HepG2 (cell line): ENCODE results near the gene TCF7L2. TPM values are rescaled to one million over a fixed set of nuclear protein-coding genes. Genes with fewer than 3 reads are reported as not detected.

ENCODE experiments used
- ATAC-seq: fragments of 200-7000 bp; cut with Tn5 transposase; 3 replicates; pipeline ENCODE4 v1.9.1; 2020; ENCODE audit warnings: mild to moderate bottlenecking, moderate library complexity
- BruUV-seq: library from RNA; stranded (reverse); fragments of 400-500 nt; replicated peaks from 2 replicates; lab custom pipeline; 2021; lab: Mats Ljungman, UMichigan
- CTCF ChIA-PET: fragments of 300-600 bp; formaldehyde crosslinking; extraction: SDS; loops from one replicate; lab custom pipeline; 2021; ENCODE audit warnings: low total read pairs, inconsistent platforms, low intra/inter-chr PET ratio; lab: Yijun Ruan, JAX
- POLR2A ChIA-PET: fragments of 350-600 bp; sonication (Branson Sonifier 250); formaldehyde crosslinking; loops from one replicate; lab custom pipeline; 2020; ENCODE audit warnings: antibody characterized with exemption, inconsistent platforms; lab: Yijun Ruan, JAX
- DNase-seq: peaks from one replicate; pipeline ENCODE4 v3.0.0-alpha.2; 2015; ENCODE audit warnings: low spot score
- FAIRE-seq: peaks from 3 replicates; lab custom pipeline; 2011; peaks lifted over from hg19 to GRCh38; lab: Jason Lieb, UNC
- H2AFZ ChIP-seq: one replicate; pipeline ENCODE4 v1.6.1; 2011; ENCODE audit warnings: low read length, inconsistent platforms
- H3K27ac ChIP-seq: fragments of 300-600 bp; 3 replicates; pipeline ENCODE4 v1.8.0; 2011; ENCODE audit warnings: mixed run types, mild to moderate bottlenecking, mixed read lengths, low read length, inconsistent platforms; ENCODE audit not compliant: insufficient read depth; ENCODE audit errors: extremely low read length
- H3K27me3 ChIP-seq, 2 experiments: fragments of 200-600 bp in 1 of 2; 2 replicates in 1 of 2; 3 replicates in 1 of 2; pipeline versions ENCODE4 v1.6.0 to v1.8.0; 2011; ENCODE audit warnings: low read length in 2 of 2, mild to moderate bottlenecking in 2 of 2, moderate library complexity in 2 of 2, inconsistent platforms in 1 of 2; ENCODE audit not compliant: insufficient read depth in 2 of 2, control insufficient read depth in 1 of 2
- H3K36me3 ChIP-seq, 2 experiments: fragments of 200-600 bp in 1 of 2; replicated peaks in 1 of 2; 2 replicates in 1 of 2; 3 replicates in 1 of 2; pipeline versions ENCODE4 v1.5.1 to v1.8.0; 2011; ENCODE audit warnings: low read length in 2 of 2, inconsistent platforms in 1 of 2; ENCODE audit not compliant: insufficient read depth in 2 of 2, control insufficient read depth in 1 of 2
- H3K4me1 ChIP-seq: 2 replicates; pipeline ENCODE4 v1.5.1; 2012; ENCODE audit warnings: low read length, inconsistent platforms; ENCODE audit not compliant: insufficient read depth
- H3K4me2 ChIP-seq: 2 replicates; pipeline ENCODE4 v1.6.0; 2011; ENCODE audit warnings: low read depth, low read length, inconsistent platforms
- H3K4me3 ChIP-seq, 3 experiments: fragments of 200-600 bp in 1 of 3; sonication (generic), shearing (Covaris generic) in 1 of 3; replicated peaks in 1 of 3; 2 replicates each; pipeline ENCODE4 v1.5.1; 2011 to 2016; ENCODE audit warnings: low read length in 3 of 3, inconsistent platforms in 2 of 3, low read depth in 2 of 3, mild to moderate bottlenecking in 2 of 3, control low read depth in 1 of 3, mixed read lengths in 1 of 3; ENCODE audit not compliant: insufficient read depth in 1 of 3
- H3K79me2 ChIP-seq: one replicate; pipeline ENCODE4 v1.6.1; 2011; ENCODE audit warnings: low read length, inconsistent platforms; ENCODE audit not compliant: insufficient read depth
- H3K9ac ChIP-seq: 2 replicates; pipeline ENCODE4 v1.6.0; 2011; ENCODE audit warnings: mild to moderate bottlenecking, low read depth, low read length, inconsistent platforms; ENCODE audit not compliant: insufficient read depth
- H3K9me3 ChIP-seq: 2 replicates; pipeline ENCODE4 v1.5.1; 2012; ENCODE audit warnings: mild to moderate bottlenecking, low read length
- H4K20me1 ChIP-seq: 2 replicates; pipeline ENCODE4 v1.6.0; 2011; ENCODE audit warnings: inconsistent platforms, mild to moderate bottlenecking, low read length, moderate library complexity; ENCODE audit not compliant: insufficient read depth
- EED ChIP-seq: sonication (generic); formaldehyde crosslinking; IDR thresholded peaks from 2 replicates; pipeline ENCODE4 v1.5.0; 2020; ENCODE audit warnings: mild to moderate bottlenecking, missing genetic modification reagents
- FOXA3 ChIP-seq: IDR thresholded peaks from 2 replicates; pipeline ENCODE4 v1.6.1; 2016; ENCODE audit warnings: missing genetic modification reagents, missing compliant biosample characterization
- HES4 ChIP-seq: sonication (generic); formaldehyde crosslinking; IDR thresholded peaks from 2 replicates; pipeline ENCODE4 v1.9.0; 2021; ENCODE audit warnings: mild to moderate bottlenecking, missing genetic modification reagents, borderline replicate concordance
- PTBP1 ChIP-seq: fragments of 200-400 bp; formaldehyde crosslinking; IDR thresholded peaks from 2 replicates; pipeline ENCODE4 v1.6.1; 2018; ENCODE audit warnings: low read length, low read depth; ENCODE audit not compliant: poor library complexity, severe bottlenecking
- RFXAP ChIP-seq: sonication (generic); formaldehyde crosslinking; IDR thresholded peaks from 2 replicates; pipeline ENCODE4 v1.4.0; 2020; ENCODE audit warnings: missing genetic modification reagents, borderline replicate concordance
- SMARCE1 ChIP-seq: fragments of 450-650 bp; IDR thresholded peaks from 2 replicates; pipeline ENCODE4 v1.6.1; 2017; ENCODE audit warnings: borderline replicate concordance
- SRSF1 ChIP-seq: fragments of 200-400 bp; formaldehyde crosslinking; optimal IDR thresholded peaks from 2 replicates; pipeline ENCODE3; 2017; ENCODE audit warnings: mild to moderate bottlenecking, low read depth, low read length, moderate library complexity
- STAG1 ChIP-seq: sonication (generic); formaldehyde crosslinking; IDR thresholded peaks from 2 replicates; pipeline ENCODE4 v1.4.0; 2020; ENCODE audit warnings: missing genetic modification reagents
- ZFX ChIP-seq: sonication (generic); formaldehyde crosslinking; IDR thresholded peaks from 2 replicates; pipeline ENCODE4 v1.4.0; 2020; ENCODE audit warnings: mild to moderate bottlenecking, low read depth, missing genetic modification reagents, moderate library complexity
- ZNF530 ChIP-seq: sonication (generic); formaldehyde crosslinking; IDR thresholded peaks from 2 replicates; pipeline ENCODE4 v1.5.0; 2020; ENCODE audit warnings: low read depth, mild to moderate bottlenecking, missing genetic modification reagents
- WGBS: methylation state at CpG from one replicate; pipeline ENCODE4 v1.1.6; 2017; ENCODE audit warnings: low lambda C conversion rate; 5-methylcytosine and 5-hydroxymethylcytosine counted together
- in situ Hi-C: cut with HindIII; loops from 2 replicates; pipeline ENCODE4 v1.10.0; 2017; ENCODE audit warnings: low pct_unique_long_range_greater_than_20kb; ENCODE audit not compliant: extremely low pct_ligation_motif_present
- intact Hi-C: fragments of 100-400 bp; cut with micrococcal nuclease; formaldehyde crosslinking; loops from one replicate; pipeline ENCODE4 v1.10.0; 2022; ENCODE audit not compliant: unreplicated experiment
- polyA plus RNA-seq, 8 experiments: library from polyadenylated mRNA; depleted of rRNA in 3 of 8; stranded (reverse) in 7 of 8; unstranded in 1 of 8; fragments of >200 nt; fragmentation: Illumina TruSeq in 4 of 8; extraction: Trizol in 4 of 8; gene quantifications; 2 replicates each; pipeline versions ENCODE4 v1.2.1 to v1.2.3, GENCODE V29; 2011 to 2016; ENCODE audit warnings: low read depth in 4 of 8, missing spikeins in 1 of 8, mixed read lengths in 1 of 8; ENCODE audit not compliant: insufficient read depth in 1 of 8
- total RNA-seq, 5 experiments: library from RNA; depleted of rRNA; stranded (reverse); fragments of >200 nt; fragmentation: Illumina TruSeq; extraction: Trizol; gene quantifications; 2 replicates each; pipeline ENCODE4 v1.2.3, GENCODE V29; 2016; ENCODE audit warnings: low read depth in 1 of 5
- TF ChIP-seq, protein P1 (sequence below): sonication (generic); formaldehyde crosslinking; IDR thresholded peaks from 2 replicates; pipeline ENCODE4 v1.4.0; 2020; ENCODE audit warnings: low read depth, mild to moderate bottlenecking, missing genetic modification reagents
- TF ChIP-seq, protein P2 (sequence below): sonication (generic); formaldehyde crosslinking; IDR thresholded peaks from 2 replicates; pipeline ENCODE4 v1.5.0; 2020; ENCODE audit warnings: missing genetic modification reagents
- TF ChIP-seq, protein P3 (sequence below): sonication (generic); formaldehyde crosslinking; IDR thresholded peaks from 2 replicates; pipeline ENCODE4 v1.4.0; 2020; ENCODE audit warnings: mild to moderate bottlenecking, missing genetic modification reagents
- TF ChIP-seq, protein P4 (sequence below): sonication (generic); formaldehyde crosslinking; IDR thresholded peaks from 2 replicates; pipeline ENCODE4 v1.5.1; 2020; ENCODE audit warnings: mild to moderate bottlenecking, missing genetic modification reagents, moderate library complexity
- TF ChIP-seq, protein P5 (sequence below): sonication (generic); formaldehyde crosslinking; IDR thresholded peaks from 2 replicates; pipeline ENCODE4 v1.8.0; 2022; ENCODE audit warnings: missing genetic modification reagents, mild to moderate bottlenecking, inconsistent platforms, borderline replicate concordance

The TCF7L2 gene
- total and polyA plus RNA-seq, 2 of the 13 experiments (the other 11 are each of a cell fraction or from before 2014, with no cell fraction given), result 3.9 to 13.7 TPM

DNA sequence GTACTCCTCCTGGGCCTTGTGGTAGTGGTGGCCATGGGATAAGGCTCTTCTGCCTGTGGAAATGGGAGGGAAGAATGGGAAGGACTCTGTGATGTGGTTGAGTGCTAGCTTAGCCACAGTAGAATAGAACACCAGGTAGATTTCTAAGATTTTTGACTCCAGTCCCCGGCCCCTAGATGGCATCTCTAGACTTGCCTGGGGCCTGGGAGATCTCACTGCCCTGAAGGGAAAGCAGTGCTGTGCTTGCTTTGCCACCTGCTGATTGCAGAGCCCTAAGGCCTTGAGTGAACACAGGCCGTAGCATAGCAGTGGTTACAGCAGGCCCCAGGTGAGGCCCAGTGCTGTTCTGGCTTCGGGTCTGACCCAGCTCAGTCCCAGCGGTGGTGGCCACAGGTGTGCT, 252.0 kb downstream of the TCF7L2 start:
- H3K27ac ChIP-seq, result no peak overlapping the region
- DNase-seq (no peak), ATAC-seq (peak; percentile 68), FAIRE-seq (no peak)
- H3K79me2 ChIP-seq, result no peaks in the 10 kb centered on the region
- POLR2A ChIA-PET, result no interaction called here
- CTCF ChIA-PET, result no interaction called here
- no peak overlapping the region for H3K9ac ChIP-seq
- 20% methylated on average over 2 of the region's 4 CpGs for WGBS
- H2AFZ ChIP-seq, result no peak overlapping the region
- H3K4me1 ChIP-seq, result no peaks in the 10 kb centered on the region
- intact Hi-C loops, result no loop called here
- peaks cover 8% of the 10 kb centered on the region for H3K9me3 ChIP-seq
- H4K20me1 ChIP-seq, result no peaks in the 10 kb centered on the region
- H3K4me3 ChIP-seq, result no peak overlapping the region
- H3K4me2 ChIP-seq, result no peak overlapping the region
- no TSS peak for BruUV-seq
- peaks cover 2 to 11% of the 10 kb centered on the region in 2 experiments; a peak in 2 of 5 replicates for H3K27me3 ChIP-seq
- in situ Hi-C loops, result no loop called here
- H3K36me3 ChIP-seq, result no peaks in the 10 kb centered on the region
- TF ChIP-seq STAG1, result peak; percentile 38
- TF ChIP-seq ZFX (CRISPR knock-in tag), result no peak
- TF ChIP-seq, protein P1, sequence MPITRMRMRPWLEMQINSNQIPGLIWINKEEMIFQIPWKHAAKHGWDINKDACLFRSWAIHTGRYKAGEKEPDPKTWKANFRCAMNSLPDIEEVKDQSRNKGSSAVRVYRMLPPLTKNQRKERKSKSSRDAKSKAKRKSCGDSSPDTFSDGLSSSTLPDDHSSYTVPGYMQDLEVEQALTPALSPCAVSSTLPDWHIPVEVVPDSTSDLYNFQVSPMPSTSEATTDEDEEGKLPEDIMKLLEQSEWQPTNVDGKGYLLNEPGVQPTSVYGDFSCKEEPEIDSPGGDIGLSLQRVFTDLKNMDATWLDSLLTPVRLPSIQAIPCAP, result no peak
- TF ChIP-seq SRSF1, result no peak
- TF ChIP-seq SMARCE1, result no peak
- no peak for TF ChIP-seq PTBP1
- TF ChIP-seq FOXA3, result no peak
- TF ChIP-seq EED (CRISPR knock-in tag), result no peak
- TF ChIP-seq, protein P2, sequence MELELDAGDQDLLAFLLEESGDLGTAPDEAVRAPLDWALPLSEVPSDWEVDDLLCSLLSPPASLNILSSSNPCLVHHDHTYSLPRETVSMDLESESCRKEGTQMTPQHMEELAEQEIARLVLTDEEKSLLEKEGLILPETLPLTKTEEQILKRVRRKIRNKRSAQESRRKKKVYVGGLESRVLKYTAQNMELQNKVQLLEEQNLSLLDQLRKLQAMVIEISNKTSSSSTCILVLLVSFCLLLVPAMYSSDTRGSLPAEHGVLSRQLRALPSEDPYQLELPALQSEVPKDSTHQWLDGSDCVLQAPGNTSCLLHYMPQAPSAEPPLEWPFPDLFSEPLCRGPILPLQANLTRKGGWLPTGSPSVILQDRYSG, result no peak
- TF ChIP-seq, protein P3, sequence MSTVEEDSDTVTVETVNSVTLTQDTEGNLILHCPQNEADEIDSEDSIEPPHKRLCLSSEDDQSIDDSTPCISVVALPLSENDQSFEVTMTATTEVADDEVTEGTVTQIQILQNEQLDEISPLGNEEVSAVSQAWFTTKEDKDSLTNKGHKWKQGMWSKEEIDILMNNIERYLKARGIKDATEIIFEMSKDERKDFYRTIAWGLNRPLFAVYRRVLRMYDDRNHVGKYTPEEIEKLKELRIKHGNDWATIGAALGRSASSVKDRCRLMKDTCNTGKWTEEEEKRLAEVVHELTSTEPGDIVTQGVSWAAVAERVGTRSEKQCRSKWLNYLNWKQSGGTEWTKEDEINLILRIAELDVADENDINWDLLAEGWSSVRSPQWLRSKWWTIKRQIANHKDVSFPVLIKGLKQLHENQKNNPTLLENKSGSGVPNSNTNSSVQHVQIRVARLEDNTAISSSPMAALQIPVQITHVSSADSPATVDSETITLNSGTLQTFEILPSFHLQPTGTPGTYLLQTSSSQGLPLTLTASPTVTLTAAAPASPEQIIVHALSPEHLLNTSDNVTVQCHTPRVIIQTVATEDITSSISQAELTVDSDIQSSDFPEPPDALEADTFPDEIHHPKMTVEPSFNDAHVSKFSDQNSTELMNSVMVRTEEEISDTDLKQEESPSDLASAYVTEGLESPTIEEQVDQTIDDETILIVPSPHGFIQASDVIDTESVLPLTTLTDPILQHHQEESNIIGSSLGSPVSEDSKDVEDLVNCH (CRISPR knock-in tag), result no peak
- TF ChIP-seq, protein P4, sequence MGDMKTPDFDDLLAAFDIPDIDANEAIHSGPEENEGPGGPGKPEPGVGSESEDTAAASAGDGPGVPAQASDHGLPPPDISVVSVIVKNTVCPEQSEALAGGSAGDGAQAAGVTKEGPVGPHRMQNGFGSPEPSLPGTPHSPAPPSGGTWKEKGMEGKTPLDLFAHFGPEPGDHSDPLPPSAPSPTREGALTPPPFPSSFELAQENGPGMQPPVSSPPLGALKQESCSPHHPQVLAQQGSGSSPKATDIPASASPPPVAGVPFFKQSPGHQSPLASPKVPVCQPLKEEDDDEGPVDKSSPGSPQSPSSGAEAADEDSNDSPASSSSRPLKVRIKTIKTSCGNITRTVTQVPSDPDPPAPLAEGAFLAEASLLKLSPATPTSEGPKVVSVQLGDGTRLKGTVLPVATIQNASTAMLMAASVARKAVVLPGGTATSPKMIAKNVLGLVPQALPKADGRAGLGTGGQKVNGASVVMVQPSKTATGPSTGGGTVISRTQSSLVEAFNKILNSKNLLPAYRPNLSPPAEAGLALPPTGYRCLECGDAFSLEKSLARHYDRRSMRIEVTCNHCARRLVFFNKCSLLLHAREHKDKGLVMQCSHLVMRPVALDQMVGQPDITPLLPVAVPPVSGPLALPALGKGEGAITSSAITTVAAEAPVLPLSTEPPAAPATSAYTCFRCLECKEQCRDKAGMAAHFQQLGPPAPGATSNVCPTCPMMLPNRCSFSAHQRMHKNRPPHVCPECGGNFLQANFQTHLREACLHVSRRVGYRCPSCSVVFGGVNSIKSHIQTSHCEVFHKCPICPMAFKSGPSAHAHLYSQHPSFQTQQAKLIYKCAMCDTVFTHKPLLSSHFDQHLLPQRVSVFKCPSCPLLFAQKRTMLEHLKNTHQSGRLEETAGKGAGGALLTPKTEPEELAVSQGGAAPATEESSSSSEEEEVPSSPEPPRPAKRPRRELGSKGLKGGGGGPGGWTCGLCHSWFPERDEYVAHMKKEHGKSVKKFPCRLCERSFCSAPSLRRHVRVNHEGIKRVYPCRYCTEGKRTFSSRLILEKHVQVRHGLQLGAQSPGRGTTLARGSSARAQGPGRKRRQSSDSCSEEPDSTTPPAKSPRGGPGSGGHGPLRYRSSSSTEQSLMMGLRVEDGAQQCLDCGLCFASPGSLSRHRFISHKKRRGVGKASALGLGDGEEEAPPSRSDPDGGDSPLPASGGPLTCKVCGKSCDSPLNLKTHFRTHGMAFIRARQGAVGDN (CRISPR knock-in tag), result 0 out of 2 replicates have a peak, but pooled peaks have one; percentile 11
- no peak for TF ChIP-seq HES4 (CRISPR knock-in tag)
- no peak for TF ChIP-seq ZNF530 (CRISPR knock-in tag)
- TF ChIP-seq, protein P5, sequence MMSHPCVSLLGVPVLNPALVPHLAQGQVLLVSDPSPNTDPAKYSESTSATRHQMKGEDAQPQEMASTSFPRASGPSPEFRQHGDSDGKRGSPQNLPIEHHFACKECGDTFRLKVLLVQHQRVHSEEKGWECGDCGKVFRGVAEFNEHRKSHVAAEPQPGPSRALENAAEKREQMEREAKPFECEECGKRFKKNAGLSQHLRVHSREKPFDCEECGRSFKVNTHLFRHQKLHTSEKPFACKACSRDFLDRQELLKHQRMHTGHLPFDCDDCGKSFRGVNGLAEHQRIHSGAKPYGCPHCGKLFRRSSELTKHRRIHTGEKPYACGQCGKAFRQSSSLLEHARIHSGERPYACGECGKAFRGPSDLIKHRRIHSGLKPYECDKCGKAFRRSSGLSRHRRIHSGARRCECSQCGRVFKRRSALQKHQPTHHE, result no peak
- TF ChIP-seq RFXAP (CRISPR knock-in tag), result no peak
